ENCODE results near the gene FNDC11.
A peak's percentile ranks its signal among the peaks of the same experiment; 100 is the strongest.
"Not testable (repeated sequence)": the region's sequence is repeated elsewhere in the genome, so short reads cannot be mapped to it uniquely, and the experiment has no call there.

The FNDC11 gene

DNA sequence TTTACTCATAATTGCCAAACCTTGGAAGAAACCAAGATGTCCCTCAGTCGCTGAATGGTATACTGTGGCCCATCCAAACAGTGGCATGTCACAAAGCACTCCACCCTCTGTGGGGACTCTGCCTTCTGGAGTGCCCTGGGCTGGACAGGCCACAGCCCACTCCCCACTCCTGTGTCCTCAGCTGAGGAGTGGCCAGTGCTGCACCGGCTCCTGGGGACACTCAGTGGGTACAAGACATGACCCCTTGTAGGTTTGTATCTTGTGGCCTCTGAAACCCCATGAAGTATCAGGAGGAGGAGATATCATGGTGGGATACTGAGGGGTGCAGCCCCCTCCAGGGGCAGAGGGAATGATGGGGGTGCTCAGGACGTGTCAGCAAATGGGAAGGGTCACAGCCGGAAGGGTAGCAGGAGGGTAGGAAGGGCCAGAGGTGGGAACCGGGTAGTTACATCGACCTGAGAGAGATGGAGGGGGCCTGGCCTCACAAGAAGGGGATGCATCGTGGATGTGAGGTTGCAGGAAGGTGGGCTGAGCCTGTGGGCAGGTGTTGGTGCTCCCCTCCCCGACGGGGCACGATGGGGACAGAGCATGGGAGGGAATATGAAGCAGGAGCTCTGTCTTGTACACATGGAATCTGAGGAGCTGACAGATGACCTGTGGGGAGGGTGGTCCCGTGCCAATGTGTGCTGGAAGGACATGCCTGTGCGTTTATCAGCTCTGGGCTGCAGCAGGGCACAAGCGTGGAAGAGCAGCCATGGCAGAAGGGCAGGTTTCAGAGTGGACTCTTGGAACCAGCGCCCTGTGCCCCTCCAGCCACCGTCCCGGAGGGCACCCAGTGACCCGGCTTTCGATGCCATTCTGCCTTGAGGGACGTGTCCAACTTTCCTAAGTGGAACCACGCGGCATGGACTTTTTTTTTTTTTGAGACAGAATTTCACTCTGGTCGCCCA is 31.9 kb downstream of the FNDC11 start:
- DNase-seq, result no peak

DNA sequence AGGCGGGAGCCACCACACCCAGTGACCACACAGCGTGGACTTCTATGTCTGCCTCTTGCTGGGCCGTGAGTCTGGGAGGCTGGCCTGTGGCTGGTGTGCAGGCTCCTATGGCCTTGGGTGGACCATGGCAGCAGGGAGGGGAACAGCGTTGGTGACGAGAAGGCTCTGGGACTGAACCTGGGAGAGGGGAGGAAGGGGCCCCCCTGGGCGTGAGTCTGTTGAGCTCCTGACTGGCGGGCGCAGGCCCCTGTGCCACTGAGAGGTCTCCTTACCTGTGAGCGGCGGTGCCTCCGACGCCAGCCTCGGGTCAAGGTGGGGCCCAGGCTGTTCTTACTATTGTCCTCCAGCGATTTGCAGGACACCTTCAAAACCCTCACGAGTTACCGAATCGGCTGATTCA is 32.8 kb downstream of the FNDC11 start:
- no peak for DNase-seq

DNA sequence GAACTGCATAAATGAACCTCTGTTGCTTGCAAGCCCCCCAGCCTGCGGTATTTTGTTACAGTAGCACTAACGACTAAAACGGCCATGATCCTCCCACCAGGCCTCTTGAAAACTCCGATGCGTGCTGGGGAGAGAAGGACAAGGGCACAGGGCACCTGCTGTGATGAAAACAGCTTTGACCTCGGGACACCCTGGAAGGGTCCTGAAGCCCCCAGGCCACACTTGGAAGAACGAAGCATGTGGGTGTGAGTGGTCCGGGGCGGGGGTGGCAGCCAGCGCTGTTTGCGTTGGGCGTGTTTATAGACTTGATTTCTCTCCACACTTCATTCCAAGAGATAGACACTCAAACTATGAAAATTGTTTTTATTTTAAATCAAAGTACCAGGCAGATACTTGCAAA is 33.3 kb downstream of the FNDC11 start:
- DNase-seq, result no peak

DNA sequence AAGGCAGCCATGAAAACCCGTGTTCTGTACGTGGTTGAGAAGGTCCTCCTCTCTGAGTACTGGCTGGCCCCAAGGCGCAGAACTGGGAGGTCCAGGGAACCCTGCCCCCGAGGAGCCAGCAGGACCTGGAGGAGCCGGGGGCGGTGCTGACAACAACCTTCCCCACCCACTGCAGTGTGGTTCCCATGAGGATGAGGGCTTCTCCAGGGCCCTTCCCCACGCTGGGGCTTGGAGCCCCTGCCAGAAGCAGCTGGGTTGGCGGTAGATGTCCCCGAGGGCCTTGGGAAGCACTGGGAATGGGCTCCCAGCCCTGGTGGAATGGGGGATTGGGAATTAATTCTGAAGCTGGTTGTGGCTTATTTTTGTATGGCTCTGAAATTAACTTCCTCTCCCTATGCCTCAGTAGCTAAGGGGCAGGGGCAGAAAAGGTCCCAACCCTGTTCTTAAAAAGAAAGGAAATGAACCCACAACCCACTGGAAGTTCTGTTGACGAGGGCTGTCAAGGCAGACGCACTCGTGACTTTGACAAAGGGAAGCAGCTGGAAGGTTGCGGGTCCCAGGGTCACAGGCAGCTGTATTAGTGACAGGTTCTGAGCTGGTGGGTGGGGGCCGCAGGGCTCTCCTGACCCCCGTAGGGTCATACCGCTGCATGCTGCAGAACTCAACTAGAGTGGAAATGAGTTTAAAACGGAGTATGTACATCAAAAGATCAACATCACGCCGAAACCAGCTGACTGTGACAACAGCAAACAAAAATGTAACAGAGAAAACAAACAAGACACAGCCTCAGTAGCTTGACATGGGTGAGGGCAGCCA is 34.0 kb downstream of the FNDC11 start:
- no peak for DNase-seq

DNA sequence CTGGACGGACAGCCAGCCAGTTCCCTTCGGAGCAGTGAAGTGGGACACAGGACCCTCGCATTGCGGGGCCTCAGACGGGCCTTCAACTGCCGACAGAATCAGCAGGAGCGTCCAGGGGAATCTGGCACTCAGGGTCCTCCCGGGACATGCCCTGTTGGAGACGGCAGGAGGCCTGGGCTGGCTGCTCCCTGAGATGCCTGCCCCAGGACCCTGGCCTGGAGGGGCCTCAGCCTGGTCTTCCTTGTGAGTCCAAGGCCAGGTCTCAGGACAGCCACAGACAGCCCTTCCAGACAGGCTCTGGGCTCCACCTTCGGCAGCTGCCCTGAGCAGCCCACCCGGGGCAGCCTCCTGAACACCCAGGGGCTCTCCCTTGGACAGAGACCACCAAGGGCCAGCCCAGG is 34.7 kb downstream of the FNDC11 start:
- no peak for DNase-seq

DNA sequence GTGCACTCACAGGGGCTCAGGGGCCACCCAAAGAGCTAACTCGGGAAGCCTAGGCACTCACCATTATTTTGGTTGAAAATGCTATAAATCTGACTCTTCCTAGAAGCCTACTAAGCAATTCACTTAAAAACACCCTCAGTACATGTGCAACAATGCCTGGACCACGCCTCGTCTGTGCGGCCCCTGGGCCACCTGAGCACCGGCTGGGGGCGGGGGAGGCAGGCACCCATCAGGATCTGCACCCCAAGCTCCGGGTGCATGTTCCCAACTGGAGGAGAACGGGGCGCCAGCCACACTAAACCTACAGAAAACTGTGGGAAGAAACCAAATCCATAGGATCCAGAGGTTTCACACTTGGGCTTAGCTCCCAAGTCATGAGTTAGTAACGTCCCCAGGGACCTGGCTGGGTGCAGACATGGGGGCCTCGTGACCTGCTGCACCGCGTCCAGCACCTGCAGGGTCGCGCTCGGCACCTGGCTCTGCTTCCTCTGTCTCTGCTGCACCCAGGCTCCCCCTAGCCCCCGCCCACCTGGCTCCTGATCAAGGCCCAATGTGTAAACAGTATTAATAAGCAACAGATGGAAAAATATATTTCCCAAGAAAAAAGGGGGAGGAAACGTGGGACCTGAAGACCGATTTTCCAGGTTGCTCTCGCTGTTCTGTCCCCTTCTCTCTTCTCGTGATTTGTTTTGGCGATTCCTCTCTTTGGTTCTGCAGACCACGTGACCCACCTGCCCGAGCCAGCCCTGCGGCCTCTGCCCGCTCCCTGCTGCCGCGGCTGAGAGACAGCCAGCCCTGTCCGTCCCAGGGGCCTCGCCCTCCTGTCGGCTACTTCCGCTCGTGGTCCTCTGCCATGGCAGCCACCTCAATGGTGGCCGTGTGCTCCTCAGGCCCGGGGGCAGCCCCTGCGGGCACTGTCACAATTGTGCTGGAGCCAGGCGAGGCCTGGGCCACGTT is 35.6 kb downstream of the FNDC11 start:
- DNase-seq, result peak; percentile 57

DNA sequence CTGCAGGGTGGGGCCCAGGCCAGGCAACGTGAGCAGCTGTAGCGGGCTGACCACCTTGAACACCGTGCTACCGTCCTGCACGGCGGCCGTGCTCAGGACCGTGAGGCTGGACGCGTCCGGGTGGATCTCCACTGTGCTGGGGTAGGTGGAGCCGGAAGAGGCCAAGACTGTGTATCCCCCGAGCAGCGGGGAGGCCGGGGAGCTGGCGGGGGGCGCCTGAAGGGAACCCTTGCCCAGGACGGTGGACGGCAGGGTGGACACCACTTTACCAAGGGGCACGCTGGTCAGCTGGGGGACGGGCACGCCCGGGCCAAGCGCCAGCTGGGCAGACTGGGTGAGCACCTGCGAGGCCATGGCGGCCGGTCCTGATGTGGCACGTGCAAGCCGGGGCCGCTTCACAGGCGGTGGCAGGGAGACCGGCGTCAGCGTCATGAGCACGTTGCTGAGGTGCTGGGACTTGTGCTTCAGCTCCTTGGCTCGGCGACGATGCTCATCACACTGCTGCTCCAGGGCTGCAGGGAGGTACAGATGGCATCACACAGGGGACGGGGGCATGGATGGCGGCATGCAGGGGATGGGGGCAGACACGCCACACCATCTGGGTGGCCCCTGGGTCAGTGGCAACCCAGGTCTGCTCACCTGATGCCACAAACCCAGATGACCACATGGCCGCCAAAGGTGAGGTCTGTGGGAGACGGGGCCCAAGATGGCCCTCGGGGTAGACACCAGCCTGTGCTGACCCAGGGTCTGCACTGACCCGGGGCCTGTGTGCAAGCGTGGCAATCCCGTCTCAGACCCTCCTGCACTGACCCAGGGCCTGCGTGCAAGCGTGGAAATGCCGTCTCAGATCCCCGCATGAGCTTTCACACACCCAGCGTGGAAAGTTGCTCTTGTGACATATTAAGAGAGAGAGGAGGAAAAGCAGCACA is 36.5 kb downstream of the FNDC11 start:
- DNase-seq, result no peak

DNA sequence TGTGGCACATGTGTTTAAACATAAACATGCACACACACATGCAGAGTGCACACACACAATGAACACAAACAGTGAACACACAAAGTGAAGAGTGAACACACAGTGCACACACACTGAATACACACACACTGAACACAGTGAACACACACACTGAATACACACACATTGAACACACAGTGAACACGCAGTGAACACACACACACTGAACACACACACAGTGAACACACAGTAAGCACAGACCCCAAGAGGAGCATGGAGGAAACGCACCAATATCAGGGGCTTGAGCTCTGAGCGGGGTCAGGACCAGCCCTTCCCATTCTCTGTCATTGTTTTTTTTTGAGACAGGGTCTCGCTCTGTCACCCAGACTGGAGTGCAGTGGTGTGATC is 37.2 kb downstream of the FNDC11 start:
- DNase-seq, result no peak

DNA sequence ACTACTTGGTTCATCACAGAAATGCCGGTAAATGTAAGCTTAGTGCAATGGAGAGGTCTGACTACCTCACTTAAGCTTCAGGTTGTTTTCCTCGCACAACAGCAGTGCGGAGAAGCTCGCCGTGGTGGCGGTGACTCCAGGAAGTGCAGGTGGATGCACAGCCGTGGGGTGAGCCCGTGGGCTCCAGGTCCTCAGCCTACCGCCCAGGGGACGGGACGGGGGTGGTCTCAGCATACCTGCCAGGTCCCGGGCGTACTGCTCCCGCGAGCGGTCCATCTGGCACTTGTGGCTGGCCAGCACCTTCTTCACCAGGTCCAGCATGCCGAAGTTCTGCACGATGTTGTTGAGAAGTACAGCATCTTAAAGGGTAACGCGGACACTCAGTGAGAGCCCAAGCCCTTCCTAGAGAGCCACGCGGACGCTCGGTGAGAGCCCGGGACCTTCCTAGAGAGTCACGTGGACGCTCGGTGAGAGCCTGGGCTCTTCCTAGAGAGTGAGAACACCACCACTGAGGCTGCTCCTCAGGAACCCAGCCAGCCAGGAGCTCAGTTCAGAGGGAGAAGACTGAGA is 37.9 kb downstream of the FNDC11 start:
- no peak for DNase-seq

DNA sequence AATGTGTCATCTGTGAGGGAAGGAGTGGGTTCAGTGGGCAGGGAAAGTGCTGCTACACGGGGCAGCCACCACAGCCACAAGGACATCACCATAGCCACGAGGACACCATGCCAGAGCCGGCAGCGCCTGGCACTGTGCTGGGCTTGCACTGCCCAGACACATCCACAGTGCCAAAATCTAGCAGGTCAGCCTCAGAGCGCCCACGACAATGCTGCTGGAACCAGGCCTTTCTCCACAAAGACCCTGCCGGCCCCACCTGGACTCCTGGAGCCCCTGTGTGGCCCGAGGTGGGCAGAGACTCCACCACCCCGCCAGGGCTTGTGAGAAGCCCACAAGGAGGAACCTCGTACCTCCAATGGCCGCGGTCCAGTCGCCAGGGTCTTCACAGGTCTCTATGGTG is 38.7 kb downstream of the FNDC11 start:
- DNase-seq, result no peak

DNA sequence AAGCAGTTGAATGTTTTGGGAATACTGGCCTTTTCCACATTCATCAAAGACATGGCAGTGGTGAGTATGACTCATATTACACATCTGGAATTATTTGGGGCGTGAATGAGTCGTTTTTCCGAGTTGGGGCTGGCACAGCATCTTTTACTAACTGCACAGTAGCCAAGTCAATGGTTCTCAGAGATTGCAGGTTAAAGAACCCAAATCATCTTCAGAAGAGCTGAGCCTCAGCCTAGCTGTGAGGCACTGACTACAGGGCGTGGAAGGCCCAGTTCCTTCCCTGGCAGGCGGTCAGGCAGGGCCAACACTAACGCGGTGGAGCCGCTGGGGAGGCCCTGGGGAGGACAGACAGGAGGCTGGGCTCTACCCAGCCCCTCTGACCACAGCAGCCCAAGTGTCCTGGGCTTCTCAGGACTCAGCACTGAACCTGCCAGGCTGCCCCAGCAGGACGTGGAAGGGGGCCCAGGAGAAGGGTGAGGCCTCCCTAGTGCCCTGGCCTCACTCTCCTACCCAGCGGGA is 40.1 kb downstream of the FNDC11 start:
- DNase-seq, result no peak

DNA sequence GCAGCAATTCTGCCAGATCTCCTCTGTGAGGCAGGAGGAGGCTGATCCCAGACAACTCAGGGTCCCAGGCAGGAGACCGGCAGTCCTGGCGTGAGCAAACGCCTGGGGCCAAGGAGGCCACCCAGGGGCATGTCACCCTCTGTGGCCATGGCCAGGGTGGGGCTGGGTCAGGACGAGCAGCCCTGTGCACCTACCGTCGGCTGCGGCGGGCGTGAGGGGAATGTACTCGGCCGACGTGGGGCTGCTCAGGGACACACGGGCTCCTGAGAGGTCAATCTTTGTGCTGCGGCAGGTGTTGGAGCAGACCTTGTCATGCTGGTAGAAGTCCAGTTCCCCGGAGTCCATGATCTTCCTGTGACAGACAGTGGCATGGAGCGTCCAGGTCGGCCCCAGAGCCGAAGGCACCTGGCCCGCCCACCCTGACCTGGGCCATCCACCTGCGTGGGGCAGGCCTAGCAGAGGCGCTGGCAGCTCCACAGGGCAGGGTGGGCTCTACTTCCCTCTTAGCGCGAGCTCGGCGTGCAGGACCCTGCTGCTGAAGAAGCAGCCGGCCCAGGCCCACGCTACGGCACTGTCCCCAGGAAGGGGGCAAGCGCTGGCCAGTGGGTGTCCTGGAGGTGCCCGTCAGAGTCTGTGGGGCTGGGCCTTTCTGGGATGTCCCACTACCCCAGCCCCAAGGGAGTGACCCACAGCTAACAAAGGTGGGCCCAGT is 41.6 kb downstream of the FNDC11 start:
- DNase-seq, result no peak

DNA sequence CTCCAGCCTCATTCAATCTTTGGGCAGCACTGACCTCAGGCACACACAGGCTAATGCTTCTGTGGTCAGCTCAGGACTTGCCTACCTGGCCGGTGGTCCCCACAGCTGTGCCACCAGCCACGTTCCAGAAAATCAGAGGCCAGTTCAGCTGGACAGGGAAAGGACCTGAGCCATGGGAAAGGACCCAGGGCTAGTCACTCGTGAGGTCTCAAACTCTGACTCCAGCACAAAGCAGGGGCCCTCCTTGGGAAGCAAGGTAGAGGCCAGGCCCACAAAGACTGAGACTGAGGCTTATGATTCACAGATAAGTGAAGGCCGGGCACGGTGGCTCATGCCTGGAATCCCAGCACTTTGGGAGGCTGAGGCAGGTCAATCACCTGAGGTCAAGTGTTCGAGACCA is 42.5 kb downstream of the FNDC11 start:
- no peak for DNase-seq

DNA sequence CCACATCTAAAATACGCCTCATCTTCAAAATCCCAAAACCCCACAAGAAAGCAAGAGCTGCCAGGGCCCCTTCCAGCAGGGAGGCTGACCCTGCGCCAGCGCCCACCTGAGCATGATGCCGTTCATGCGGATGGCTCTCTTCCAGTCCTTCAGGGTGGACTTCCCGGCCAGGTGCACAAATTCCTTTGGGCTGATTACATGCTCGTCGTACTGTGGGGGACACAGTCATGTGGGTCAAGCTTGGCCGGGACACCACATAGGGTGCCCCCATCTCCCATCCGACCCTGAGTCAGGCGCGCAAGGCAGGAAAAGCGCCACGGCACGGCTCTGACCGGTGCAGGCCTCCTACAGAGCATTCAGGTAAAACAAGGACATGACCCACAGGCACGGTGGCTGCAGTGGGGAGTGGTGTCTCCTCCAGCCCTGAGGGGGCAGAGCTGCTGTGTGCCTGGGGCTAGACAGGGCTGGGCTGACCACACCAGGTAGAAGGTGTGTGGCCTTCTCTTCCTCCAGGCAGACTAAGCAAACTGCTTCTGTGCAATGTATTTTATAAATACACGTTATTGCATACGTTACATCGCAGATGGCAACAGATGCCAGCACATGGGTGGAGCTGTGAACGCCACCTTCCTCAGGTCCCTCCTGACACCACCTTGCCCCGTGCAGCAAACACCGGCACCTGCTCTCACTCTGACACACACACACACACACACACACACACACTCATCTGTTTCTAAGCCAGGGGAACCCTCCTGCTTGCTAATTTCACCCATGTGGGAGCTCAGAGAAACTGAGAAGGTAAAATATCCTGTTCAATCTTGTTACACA is 43.9 kb downstream of the FNDC11 start:
- DNase-seq, result peak; percentile 87

DNA sequence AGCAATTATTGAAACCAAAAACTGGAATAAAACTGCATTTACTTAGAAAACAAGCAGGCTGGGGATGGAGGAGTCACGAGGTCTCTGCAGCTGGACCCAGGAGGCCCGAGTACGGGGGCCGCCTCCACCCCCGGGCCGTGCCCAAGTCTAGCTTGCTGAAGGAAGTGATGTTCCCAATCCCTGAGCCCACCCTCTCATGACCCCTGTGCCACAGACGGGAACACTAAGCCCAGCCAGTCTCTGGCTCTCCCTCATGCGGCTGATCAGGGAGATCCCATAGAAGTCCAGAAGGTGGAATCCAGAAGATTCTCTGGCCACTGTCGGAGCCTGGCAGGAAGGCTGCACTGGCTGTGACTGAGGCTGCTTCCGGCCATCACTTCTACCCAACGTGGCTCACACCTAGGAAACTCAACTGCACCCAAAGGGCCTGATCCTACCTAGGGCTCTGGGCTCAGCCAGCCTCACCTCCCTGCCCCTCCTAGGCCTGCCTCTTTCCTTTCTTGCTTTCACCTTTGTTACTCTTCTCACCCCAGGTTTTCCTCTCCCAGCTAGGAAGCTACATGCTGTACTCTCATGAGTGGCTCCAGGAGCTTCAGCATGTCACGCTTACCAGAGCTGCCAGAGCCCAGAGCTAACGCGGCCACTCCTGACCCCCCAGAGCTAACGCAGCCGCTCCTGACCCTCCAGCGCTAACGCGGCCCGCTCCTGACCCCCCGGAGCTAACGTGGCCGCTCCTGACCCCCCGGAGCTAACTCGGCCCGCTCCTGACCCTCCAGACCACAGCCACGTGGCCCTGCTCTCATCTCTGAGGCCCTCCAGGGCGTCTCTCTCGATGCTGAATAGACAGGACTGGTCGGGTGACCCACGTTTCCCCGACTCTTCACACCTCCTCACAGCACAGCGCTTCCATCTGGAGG is 44.8 kb downstream of the FNDC11 start:
- no peak for DNase-seq

DNA sequence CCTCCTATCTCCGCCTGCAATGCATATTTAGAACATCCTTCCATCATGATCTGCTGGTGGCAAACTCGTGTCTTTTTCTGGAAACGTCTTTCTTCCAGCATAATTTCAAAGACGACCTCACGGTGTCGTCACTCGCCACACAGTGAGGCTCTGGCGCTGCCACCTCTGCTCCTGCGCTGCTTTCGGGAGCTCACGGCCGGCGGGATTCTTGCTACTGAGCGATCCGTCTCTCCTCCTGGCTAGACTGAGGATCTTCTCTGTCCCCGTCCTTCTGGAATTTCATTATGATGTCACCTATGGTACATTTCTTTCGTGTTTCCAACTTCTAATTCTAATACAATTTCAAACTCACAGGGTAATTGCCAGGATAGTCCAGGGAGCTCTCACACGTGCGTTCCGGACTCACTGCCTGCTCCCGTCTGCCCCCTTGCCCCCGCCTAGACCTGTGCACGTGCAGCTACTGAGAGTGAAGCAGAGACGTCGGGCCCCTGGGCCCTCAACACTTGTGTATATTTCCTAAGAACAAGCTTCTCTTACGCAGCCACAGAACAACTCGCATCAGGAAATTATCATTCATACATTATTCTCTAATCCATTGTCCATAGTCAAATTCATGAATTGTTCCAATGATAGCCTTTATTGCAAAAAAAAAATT is 45.6 kb downstream of the FNDC11 start:
- DNase-seq, result no peak

DNA sequence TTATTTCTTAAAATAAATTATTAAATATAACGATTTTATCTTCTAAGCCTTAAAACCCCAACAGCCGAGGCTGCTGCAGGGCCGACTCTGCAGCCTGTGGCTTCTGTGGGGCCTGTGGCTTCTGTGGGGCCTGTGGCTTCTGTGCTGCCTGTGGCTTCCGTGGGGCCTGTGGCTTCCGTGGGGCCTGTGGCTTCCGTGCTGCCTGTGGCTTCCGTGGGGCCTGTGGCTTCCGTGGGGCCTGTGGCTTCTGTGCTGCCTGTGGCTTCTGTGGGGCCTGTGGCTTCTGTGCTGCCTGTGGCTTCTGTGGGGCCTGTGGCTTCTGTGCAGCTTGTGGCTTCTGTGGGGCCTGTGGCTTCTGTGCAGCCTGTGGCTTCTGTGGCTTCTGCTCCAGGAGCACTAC is 47.7 kb downstream of the FNDC11 start:
- DNase-seq, result not testable (repeated sequence)

DNA sequence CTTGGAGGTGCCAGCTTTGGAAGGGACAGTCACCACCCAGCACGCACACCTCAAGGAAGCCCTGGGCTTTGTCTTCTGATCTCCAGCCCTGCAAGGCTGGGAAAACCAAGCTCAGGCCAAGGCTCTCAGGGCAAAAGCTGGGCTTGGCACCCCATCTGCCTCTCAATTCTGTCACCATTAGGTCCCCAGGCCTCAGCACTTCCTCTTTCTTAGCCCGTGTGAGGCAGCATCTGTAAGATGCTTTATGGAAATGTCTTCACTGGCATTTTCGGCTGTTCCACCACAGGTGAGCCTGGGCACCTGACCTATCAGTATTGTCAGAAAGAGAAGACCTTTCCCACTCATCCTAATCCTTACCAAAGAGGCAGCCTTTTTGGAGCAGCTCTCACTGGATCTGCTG is 48.4 kb downstream of the FNDC11 start:
- no peak for DNase-seq
